Right lobe of liver (tissue), 6 donors: ENCODE results near the gene GADD45G. TPM values are rescaled to one million over a fixed set of nuclear protein-coding genes. Genes with fewer than 3 reads are reported as not detected.

ENCODE experiments used
- ATAC-seq, 4 donors: fragments of 200-7000 bp; cut with Tn5 transposase; one replicate each; pipeline ENCODE4 v1.9.1; 2020; ENCODE audit warnings: mild to moderate bottlenecking in 4 of 4, moderate library complexity in 4 of 4
- DNase-seq, 3 donors: peaks; one replicate each; pipeline ENCODE4 v3.0.0-alpha.2; 2020
- H3K27ac ChIP-seq, 3 donors: fragments of 200-600 bp; one replicate each; pipeline ENCODE4 v1.8.0; 2022
- H3K27me3 ChIP-seq, 2 donors: fragments of 200-600 bp; one replicate each; pipeline ENCODE4 v1.8.0; 2022
- H3K36me3 ChIP-seq, 4 donors: fragments of 200-600 bp; sonication (generic) in 1 of 4; one replicate each; pipeline versions ENCODE4 v1.5.1 to v1.8.0; 2017 to 2022; ENCODE audit warnings: control low read depth in 1 of 4
- H3K4me1 ChIP-seq, 4 donors: fragments of 200-600 bp; sonication (generic) in 1 of 4; one replicate each; pipeline versions ENCODE4 v1.5.1 to v1.8.0; 2017 to 2022; ENCODE audit warnings: control low read depth in 1 of 4
- H3K4me3 ChIP-seq, 3 donors: fragments of 200-600 bp; one replicate each; pipeline ENCODE4 v1.8.0; 2022
- H3K9me3 ChIP-seq, 4 donors: fragments of 200-600 bp; sonication (generic) in 1 of 4; one replicate each; pipeline versions ENCODE4 v1.5.1 to v1.8.0; 2017 to 2022; ENCODE audit warnings: control low read depth in 1 of 4
- CTCF ChIP-seq, 4 donors: fragments of 200-600 bp in 3 of 4; fragments of 450-650 bp in 1 of 4; IDR thresholded peaks; one replicate each; pipeline versions ENCODE4 v1.5.1 to v1.8.0; 2016 to 2022; ENCODE audit warnings: antibody characterized with exemption in 4 of 4, mild to moderate bottlenecking in 2 of 4
- POLR2A ChIP-seq: fragments of 450-650 bp; IDR thresholded peaks from one replicate; pipeline ENCODE4 v1.6.1; 2017; ENCODE audit warnings: antibody characterized with exemption, mild to moderate bottlenecking
- WGBS: methylation state at CpG from one replicate; pipeline ENCODE4 v1.1.6; 2018; ENCODE audit warnings: low coverage, low lambda C conversion rate; ENCODE audit not compliant: insufficient coverage; ENCODE audit errors: missing lambda C conversion rate; 5-methylcytosine and 5-hydroxymethylcytosine counted together
- intact Hi-C, 2 donors: fragments of 100-400 bp; cut with DNase I; formaldehyde crosslinking; loops; one replicate each; pipeline versions ENCODE4 v1.11.2 to v1.14.1; 2022
- total RNA-seq, 6 experiments: library from RNA; depleted of rRNA in 2 of 6; stranded (reverse); fragments of >200 nt in 2 of 6; fragmentation: NEBNext Ultra II Directional in 3 of 6; extraction: Animal tissue kit (Norgen Biotek cat#: 25700) in 3 of 6; gene quantifications; one replicate each; pipeline versions ENCODE4 v1.1.0 to v1.2.4, GENCODE V29; 2016 to 2023
- donor health status: DM: no; HTN: yes; CAD: no.
- donor health status: DM: no; HTN: no; CAD: no.
- donor health status: DM: no; HTN: no; CAD: no.
- donor health status: DM: no; HTN: yes; CAD: no.
- donor health status: DM: no; HTN: yes; CAD: no.

GADD45G gene
- total RNA-seq, 6 experiments from 2014 or later: 11.4 to 130 (median 30.9) TPM

GRCh38 chr9:89601306-89601705, 3.5 kb upstream of the GADD45G start:
- no peaks in the 10 kb centered on the region for H3K9me3 ChIP-seq
- no peak overlapping the region for H3K4me3 ChIP-seq
- H3K36me3 ChIP-seq: peaks cover 0 to 9% (median 3%) of the 10 kb centered on the region in 4 donors
- ATAC-seq (no peak), DNase-seq (peak in 1 of 3 donors; percentile 12)
- intact Hi-C loops: loop anchor here (5.0 to 10.0 kb wide), 5 partner anchors 53 to 501 kb away; no protein-coding TSS in a partner anchor
- 80% methylated on average over 5 of the region's 5 CpGs for WGBS
- no peaks in the 10 kb centered on the region for H3K27me3 ChIP-seq
- no peak overlapping the region for H3K27ac ChIP-seq
- H3K4me1 ChIP-seq: peaks cover 0 to 19% (median 6%) of the 10 kb centered on the region in 4 donors
- TF ChIP-seq POLR2A (no peak), CTCF (IDR thresholded peaks at IDR 0.05) (no peak)

- Histone ChIP-seq H3K27me3 (no peaks in the 10 kb centered on the region), H3K9me3 (no peaks in the 10 kb centered on the region), H3K4me1 (peaks cover 0 to 19% (median 8%) of the 10 kb centered on the region in 4 donors), H3K27ac (no peak overlapping the region), H3K4me3 (no peak overlapping the region), H3K36me3 (peaks cover 0 to 11% (median 4%) of the 10 kb centered on the region in 4 donors)
- intact Hi-C loops: loop anchor here (5.0 to 10.0 kb wide), 5 partner anchors 53 to 500 kb away; no protein-coding TSS in a partner anchor
- DNase-seq (peak in 1 of 3 donors; percentile 26), ATAC-seq (no peak)
- no peak for TF ChIP-seq POLR2A
- TF ChIP-seq CTCF (IDR thresholded peaks at IDR 0.05): no peak
- WGBS: 35% methylated on average over 2 of the region's 6 CpGs
Measured at GRCh38 chr9:89601856-89602562, 2.8 kb upstream of the GADD45G start.

- DNase-seq: peak; percentile 93 to 94 (median 94)
- 1% methylated on average over 20 of the region's 28 CpGs for WGBS
- Histone ChIP-seq H3K4me3 (peak overlapping the region; percentile 72 to 92 (median 84)), H3K9me3 (no peaks in the 10 kb centered on the region), H3K27me3 (no peaks in the 10 kb centered on the region), H3K27ac (peak overlapping the region in 2 of 3 donors; percentile 87), H3K4me1 (peaks cover 0 to 25% (median 9%) of the 10 kb centered on the region in 4 donors), H3K36me3 (peaks cover 0 to 11% (median 4%) of the 10 kb centered on the region in 4 donors)
- intact Hi-C loops: loop anchor here (5.0 to 10.0 kb wide), 5 partner anchors 52 to 499 kb away; no protein-coding TSS in a partner anchor
- peak; percentile 34 to 51 (median 48) for ATAC-seq
- TF ChIP-seq CTCF (IDR thresholded peaks at IDR 0.05) (peak; percentile 86 to 88 (median 88)), POLR2A (no peak)
Measured at GRCh38 chr9:89602978-89603766, 1.6 kb upstream of the GADD45G start.

GRCh38 chr9:89603767-89604665, 796 bp upstream of the GADD45G start:
- H3K4me1 ChIP-seq: peaks cover 0 to 21% (median 8%) of the 10 kb centered on the region in 4 donors
- peak; percentile 44 to 68 (median 52) for ATAC-seq
- H3K9me3 ChIP-seq: no peaks in the 10 kb centered on the region
- TF ChIP-seq CTCF (IDR thresholded peaks at IDR 0.05) (peak; percentile 36 to 65 (median 58)), POLR2A (peak; percentile 20)
- intact Hi-C loops: loop anchor here (5.0 to 10.0 kb wide), 5 partner anchors 51 to 498 kb away; no protein-coding TSS in a partner anchor
- H3K27me3 ChIP-seq: no peaks in the 10 kb centered on the region
- H3K36me3 ChIP-seq: peaks cover 0 to 11% (median 4%) of the 10 kb centered on the region in 4 donors
- H3K27ac ChIP-seq: peak overlapping the region; percentile 34 to 87 (median 87)
- 0% methylated on average over 14 of the region's 64 CpGs for WGBS
- peak; percentile 83 to 90 (median 85) for DNase-seq
- H3K4me3 ChIP-seq: peak overlapping the region; percentile 72 to 92 (median 84)
